ENCODE results near the gene TMEM202. TPM values are rescaled to one million over a fixed set of nuclear protein-coding genes. Genes with fewer than 3 reads are reported as not detected.
A peak's percentile ranks its signal among the peaks of the same experiment; 100 is the strongest.

TMEM202 gene
- total and polyA plus RNA-seq, 2 experiments from 2014 or later: not detected

DNA sequence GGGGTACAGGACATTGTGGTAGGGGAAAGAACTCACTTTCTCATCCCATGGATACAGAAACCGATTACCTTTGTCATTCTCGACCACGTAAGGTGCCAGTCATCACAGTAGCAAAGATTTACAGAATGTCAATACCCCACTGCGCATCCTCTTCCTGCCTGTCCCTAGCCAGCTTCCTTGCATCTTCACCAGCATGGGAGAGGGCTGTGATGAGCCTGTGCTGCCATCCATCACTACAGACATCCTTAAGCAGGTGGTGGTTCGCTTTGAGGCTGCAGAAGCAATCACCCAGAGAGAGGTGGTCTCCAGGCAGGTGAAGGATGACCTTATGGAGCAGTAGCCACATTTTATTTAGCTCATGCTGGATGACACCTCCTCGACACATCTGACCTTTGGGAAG, 52.7 kb downstream of the TMEM202 start (continued):
- TF ChIP-seq, protein P1, sequence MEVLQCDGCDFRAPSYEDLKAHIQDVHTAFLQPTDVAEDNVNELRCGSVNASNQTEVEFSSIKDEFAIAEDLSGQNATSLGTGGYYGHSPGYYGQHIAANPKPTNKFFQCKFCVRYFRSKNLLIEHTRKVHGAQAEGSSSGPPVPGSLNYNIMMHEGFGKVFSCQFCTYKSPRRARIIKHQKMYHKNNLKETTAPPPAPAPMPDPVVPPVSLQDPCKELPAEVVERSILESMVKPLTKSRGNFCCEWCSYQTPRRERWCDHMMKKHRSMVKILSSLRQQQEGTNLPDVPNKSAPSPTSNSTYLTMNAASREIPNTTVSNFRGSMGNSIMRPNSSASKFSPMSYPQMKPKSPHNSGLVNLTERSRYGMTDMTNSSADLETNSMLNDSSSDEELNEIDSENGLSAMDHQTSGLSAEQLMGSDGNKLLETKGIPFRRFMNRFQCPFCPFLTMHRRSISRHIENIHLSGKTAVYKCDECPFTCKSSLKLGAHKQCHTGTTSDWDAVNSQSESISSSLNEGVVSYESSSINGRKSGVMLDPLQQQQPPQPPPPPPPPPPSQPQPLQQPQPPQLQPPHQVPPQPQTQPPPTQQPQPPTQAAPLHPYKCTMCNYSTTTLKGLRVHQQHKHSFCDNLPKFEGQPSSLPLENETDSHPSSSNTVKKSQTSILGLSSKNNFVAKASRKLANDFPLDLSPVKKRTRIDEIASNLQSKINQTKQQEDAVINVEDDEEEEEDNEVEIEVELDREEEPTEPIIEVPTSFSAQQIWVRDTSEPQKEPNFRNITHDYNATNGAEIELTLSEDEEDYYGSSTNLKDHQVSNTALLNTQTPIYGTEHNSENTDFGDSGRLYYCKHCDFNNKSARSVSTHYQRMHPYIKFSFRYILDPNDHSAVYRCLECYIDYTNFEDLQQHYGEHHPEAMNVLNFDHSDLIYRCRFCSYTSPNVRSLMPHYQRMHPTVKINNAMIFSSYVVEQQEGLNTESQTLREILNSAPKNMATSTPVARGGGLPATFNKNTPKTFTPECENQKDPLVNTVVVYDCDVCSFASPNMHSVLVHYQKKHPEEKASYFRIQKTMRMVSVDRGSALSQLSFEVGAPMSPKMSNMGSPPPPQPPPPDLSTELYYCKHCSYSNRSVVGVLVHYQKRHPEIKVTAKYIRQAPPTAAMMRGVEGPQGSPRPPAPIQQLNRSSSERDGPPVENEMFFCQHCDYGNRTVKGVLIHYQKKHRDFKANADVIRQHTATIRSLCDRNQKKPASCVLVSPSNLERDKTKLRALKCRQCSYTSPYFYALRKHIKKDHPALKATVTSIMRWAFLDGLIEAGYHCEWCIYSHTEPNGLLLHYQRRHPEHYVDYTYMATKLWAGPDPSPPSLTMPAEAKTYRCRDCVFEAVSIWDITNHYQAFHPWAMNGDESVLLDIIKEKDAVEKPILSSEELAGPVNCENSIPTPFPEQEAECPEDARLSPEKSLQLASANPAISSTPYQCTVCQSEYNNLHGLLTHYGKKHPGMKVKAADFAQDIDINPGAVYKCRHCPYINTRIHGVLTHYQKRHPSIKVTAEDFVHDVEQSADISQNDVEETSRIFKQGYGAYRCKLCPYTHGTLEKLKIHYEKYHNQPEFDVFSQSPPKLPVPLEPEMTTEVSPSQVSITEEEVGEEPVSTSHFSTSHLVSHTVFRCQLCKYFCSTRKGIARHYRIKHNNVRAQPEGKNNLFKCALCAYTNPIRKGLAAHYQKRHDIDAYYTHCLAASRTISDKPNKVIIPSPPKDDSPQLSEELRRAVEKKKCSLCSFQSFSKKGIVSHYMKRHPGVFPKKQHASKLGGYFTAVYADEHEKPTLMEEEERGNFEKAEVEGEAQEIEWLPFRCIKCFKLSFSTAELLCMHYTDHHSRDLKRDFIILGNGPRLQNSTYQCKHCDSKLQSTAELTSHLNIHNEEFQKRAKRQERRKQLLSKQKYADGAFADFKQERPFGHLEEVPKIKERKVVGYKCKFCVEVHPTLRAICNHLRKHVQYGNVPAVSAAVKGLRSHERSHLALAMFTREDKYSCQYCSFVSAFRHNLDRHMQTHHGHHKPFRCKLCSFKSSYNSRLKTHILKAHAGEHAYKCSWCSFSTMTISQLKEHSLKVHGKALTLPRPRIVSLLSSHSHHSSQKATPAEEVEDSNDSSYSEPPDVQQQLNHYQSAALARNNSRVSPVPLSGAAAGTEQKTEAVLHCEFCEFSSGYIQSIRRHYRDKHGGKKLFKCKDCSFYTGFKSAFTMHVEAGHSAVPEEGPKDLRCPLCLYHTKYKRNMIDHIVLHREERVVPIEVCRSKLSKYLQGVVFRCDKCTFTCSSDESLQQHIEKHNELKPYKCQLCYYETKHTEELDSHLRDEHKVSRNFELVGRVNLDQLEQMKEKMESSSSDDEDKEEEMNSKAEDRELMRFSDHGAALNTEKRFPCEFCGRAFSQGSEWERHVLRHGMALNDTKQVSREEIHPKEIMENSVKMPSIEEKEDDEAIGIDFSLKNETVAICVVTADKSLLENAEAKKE (CRISPR knock-in tag; IDR thresholded peaks at IDR 0.05): no peak
- TF ChIP-seq EZH2 (IDR thresholded peaks at IDR 0.05; ENCODE audit: low read depth, unreplicated experiment): no peak

DNA sequence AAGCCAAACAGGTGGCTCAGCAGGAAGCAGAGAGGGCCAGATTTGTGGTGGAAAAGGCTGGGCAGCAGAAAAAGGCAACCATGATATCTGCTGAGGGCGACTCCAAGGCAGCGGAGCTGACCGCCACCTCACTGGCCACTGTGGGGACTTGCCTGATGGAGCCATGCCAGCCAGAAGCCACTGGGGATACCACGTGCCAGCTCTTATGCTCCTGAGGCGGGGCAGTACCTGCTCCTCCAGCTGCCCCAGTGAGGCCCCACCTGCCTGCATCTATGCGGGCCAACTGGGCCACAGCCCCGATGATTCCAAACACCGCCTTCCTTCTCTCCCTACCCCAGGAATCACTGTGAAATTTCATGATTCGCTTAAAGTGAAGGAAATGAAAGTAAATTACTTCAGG, 53.1 kb downstream of the TMEM202 start:
- ATAC-seq: no peak
- no peaks in the 10 kb centered on the region for H3K9me3 Mint-ChIP-seq
- no peak overlapping the region for H3K27ac Mint-ChIP-seq
- H3K4me3 Mint-ChIP-seq: no peak overlapping the region; the same call in 2 of the 3 replicates
- H3K36me3 Mint-ChIP-seq (ENCODE audit: low read depth): no peaks in the 10 kb centered on the region
- Histone ChIP-seq H3K4me1 (ENCODE audit: insufficient read depth) (no peaks in the 10 kb centered on the region), H3K27ac (ENCODE audit: low read depth) (no peak overlapping the region), H2AFZ (peak overlapping the region; percentile 66; the same call in 1 of the 2 replicates), H3K79me2 (replicated peaks; ENCODE audit: insufficient read depth) (no peaks in the 10 kb centered on the region), H4K20me1 (replicated peaks; ENCODE audit: insufficient read depth) (no peaks in the 10 kb centered on the region), H3K4me2 (no peak overlapping the region), H3K4me3 (no peak overlapping the region), H3K36me3 (ENCODE audit: insufficient read depth) (no peaks in the 10 kb centered on the region), H3K27me3 (ENCODE audit: insufficient read depth) (no peaks in the 10 kb centered on the region), H3K9me2 (ENCODE audit: insufficient read depth) (no peaks in the 10 kb centered on the region), H3F3A (replicated peaks; ENCODE audit: low read depth) (no peaks in the 10 kb centered on the region)
- H3K27me3 Mint-ChIP-seq (ENCODE audit: insufficient read depth, low read depth, poor library complexity): no peaks in the 10 kb centered on the region
- DNase-seq (ENCODE audit: low spot score): no peak
- H3K4me1 Mint-ChIP-seq: no peaks in the 10 kb centered on the region
- TF ChIP-seq CREB1 (CRISPR knock-in tag; IDR thresholded peaks at IDR 0.05; ENCODE audit: low read depth) (no peak), ZNF114 (CRISPR knock-in tag; IDR thresholded peaks at IDR 0.05) (no peak), ZNF331 (CRISPR knock-in tag; IDR thresholded peaks at IDR 0.05; ENCODE audit: low read depth) (no peak), POLR2AphosphoS5 (IDR thresholded peaks at IDR 0.05; ENCODE audit: low read depth) (no peak), EZH2 (IDR thresholded peaks at IDR 0.05; ENCODE audit: low read depth, unreplicated experiment) (no peak), NANOG (IDR thresholded peaks at IDR 0.05; ENCODE audit: borderline replicate concordance) (no peak), JUNB (IDR thresholded peaks at IDR 0.05; ENCODE audit: unreplicated experiment) (no peak), STAT1 (IDR thresholded peaks at IDR 0.05; ENCODE audit: unreplicated experiment) (no peak), EZH2phosphoT487 (IDR thresholded peaks at IDR 0.05; ENCODE audit: unreplicated experiment) (no peak)
- TF ChIP-seq, protein P2, sequence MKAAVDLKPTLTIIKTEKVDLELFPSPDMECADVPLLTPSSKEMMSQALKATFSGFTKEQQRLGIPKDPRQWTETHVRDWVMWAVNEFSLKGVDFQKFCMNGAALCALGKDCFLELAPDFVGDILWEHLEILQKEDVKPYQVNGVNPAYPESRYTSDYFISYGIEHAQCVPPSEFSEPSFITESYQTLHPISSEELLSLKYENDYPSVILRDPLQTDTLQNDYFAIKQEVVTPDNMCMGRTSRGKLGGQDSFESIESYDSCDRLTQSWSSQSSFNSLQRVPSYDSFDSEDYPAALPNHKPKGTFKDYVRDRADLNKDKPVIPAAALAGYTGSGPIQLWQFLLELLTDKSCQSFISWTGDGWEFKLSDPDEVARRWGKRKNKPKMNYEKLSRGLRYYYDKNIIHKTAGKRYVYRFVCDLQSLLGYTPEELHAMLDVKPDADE (IDR thresholded peaks at IDR 0.05): no peak
- TF ChIP-seq, protein P3, sequence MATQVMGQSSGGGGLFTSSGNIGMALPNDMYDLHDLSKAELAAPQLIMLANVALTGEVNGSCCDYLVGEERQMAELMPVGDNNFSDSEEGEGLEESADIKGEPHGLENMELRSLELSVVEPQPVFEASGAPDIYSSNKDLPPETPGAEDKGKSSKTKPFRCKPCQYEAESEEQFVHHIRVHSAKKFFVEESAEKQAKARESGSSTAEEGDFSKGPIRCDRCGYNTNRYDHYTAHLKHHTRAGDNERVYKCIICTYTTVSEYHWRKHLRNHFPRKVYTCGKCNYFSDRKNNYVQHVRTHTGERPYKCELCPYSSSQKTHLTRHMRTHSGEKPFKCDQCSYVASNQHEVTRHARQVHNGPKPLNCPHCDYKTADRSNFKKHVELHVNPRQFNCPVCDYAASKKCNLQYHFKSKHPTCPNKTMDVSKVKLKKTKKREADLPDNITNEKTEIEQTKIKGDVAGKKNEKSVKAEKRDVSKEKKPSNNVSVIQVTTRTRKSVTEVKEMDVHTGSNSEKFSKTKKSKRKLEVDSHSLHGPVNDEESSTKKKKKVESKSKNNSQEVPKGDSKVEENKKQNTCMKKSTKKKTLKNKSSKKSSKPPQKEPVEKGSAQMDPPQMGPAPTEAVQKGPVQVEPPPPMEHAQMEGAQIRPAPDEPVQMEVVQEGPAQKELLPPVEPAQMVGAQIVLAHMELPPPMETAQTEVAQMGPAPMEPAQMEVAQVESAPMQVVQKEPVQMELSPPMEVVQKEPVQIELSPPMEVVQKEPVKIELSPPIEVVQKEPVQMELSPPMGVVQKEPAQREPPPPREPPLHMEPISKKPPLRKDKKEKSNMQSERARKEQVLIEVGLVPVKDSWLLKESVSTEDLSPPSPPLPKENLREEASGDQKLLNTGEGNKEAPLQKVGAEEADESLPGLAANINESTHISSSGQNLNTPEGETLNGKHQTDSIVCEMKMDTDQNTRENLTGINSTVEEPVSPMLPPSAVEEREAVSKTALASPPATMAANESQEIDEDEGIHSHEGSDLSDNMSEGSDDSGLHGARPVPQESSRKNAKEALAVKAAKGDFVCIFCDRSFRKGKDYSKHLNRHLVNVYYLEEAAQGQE (IDR thresholded peaks at IDR 0.05; ENCODE audit: unreplicated experiment): no peak
